Uterus (tissue), 2 donors: ENCODE measurements around the gene TRAPPC2L.

Experiments used
- POLR2A ChIP-seq, 2 donors: fragments of 450-650 bp; IDR thresholded peaks; one replicate each; pipeline ENCODE4 v1.6.1; 2016; ENCODE audit warnings: antibody characterized with exemption in 2 of 2, mild to moderate bottlenecking in 1 of 2, moderate library complexity in 1 of 2
- TF ChIP-seq, protein P1 (sequence below), 4 experiments: fragments of 200-600 bp in 2 of 4; fragments of 450-650 bp in 2 of 4; sonication (generic) in 2 of 4; IDR thresholded peaks; one replicate each; pipeline ENCODE4 v1.5.1; 2016 to 2019; ENCODE audit warnings: antibody characterized with exemption in 4 of 4, mild to moderate bottlenecking in 2 of 4, moderate library complexity in 1 of 4

DNA sequence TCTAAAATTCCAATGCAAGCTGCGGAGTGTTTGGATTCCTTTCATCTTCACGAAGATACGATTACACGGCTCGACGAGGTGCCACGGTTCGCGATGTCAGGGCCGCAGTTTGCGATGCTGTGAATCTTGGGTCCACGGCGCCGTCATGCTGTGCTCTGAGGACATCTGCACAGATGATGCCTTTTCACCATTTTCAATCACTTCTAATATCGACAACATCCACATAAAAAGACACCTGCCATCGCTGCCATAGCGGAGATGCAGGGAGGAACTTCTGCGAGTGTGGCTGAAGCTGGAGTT is 38.4 kb upstream of the TRAPPC2L start:
- TF ChIP-seq, protein P1, sequence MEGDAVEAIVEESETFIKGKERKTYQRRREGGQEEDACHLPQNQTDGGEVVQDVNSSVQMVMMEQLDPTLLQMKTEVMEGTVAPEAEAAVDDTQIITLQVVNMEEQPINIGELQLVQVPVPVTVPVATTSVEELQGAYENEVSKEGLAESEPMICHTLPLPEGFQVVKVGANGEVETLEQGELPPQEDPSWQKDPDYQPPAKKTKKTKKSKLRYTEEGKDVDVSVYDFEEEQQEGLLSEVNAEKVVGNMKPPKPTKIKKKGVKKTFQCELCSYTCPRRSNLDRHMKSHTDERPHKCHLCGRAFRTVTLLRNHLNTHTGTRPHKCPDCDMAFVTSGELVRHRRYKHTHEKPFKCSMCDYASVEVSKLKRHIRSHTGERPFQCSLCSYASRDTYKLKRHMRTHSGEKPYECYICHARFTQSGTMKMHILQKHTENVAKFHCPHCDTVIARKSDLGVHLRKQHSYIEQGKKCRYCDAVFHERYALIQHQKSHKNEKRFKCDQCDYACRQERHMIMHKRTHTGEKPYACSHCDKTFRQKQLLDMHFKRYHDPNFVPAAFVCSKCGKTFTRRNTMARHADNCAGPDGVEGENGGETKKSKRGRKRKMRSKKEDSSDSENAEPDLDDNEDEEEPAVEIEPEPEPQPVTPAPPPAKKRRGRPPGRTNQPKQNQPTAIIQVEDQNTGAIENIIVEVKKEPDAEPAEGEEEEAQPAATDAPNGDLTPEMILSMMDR (IDR thresholded peaks at IDR 0.05): no peak
- no peak for TF ChIP-seq POLR2A (IDR thresholded peaks at IDR 0.05)
